Measurements from ENCODE around the gene AREL1. TPM values are rescaled to one million over a fixed set of nuclear protein-coding genes. Genes with fewer than 3 reads are reported as not detected.

Gene AREL1
- total and polyA plus RNA-seq, 2 of the 8 experiments (the other 6 are each of a cell fraction or from before 2014, with no cell fraction given) = 31.4 to 49.1 TPM

DNA sequence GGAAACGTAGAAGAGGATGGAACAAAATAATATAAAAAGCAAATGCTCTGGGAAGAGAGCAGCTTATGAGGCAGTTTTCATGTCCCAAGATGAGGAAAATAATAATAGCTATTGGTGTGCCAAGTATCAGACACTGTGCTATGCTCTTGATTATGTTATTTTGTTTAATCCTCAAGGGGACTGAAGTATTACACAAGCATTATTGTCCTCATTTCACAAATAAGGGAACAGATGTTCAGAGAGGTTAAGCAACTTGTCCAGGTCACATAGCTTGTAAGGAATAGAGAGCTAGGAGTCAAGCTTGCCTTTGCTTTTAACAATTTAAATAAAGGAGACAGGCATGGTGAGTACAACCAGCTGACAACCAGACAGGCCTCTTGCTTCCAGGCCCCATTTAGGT lies 73.9 kb downstream of the AREL1 start:
- no peak overlapping the region for H2BK5ac ChIP-seq (ENCODE audit: low read depth, low read length)
- no peaks in the 10 kb centered on the region for H3K79me1 ChIP-seq (ENCODE audit: low read depth, low read length)
- DNase-seq (ENCODE audit: low read depth in 1 of 2, low spot score in 2 of 2) (no peak), FAIRE-seq (no peak)
- ChIA-PET CTCF (ENCODE audit: partially characterized antibody) (interaction anchor here (0.6 to 8.5 kb wide), 10 partner anchors 9 to 537 kb away, joined by 3 to 82 read pairs (median 4); partner anchors contain the start of gene LTBP2), POLR2A (ENCODE audit: partially characterized antibody) (interaction anchor here (4.4 kb wide), 1 partner anchor 11 kb away, joined by 26 read pairs; no protein-coding TSS in a partner anchor)
- H4K8ac ChIP-seq (ENCODE audit: extremely low read depth, insufficient read depth, low read length) = no peak overlapping the region
- no peak overlapping the region for H3K4me2 ChIP-seq (ENCODE audit: insufficient read depth in 1 of 2, low read depth in 2 of 2, low read length in 2 of 2)
- no peak overlapping the region for H2AFZ ChIP-seq (ENCODE audit: low read length)
- no peak for TF ChIP-seq CBX5 (IDR thresholded peaks at IDR 0.05; ENCODE audit: low read depth, low read length)
- no peak for TF ChIP-seq TAF7 (optimal IDR thresholded peaks at IDR 0.05; ENCODE audit: borderline replicate concordance, low read depth, low read length)
- no peak for TF ChIP-seq SRF (IDR thresholded peaks at IDR 0.05; ENCODE audit: low read depth, low read length)
- TF ChIP-seq RFX5 (IDR thresholded peaks at IDR 0.05; ENCODE audit: borderline replicate concordance, low read depth, low read length) = no peak
- H3K9me3 ChIP-seq (ENCODE audit: insufficient read depth in 2 of 2, low read depth in 1 of 2, low read length in 1 of 2) = no peaks in the 10 kb centered on the region
- no peaks in the 10 kb centered on the region for H3K36me3 ChIP-seq (ENCODE audit: control insufficient read depth in 2 of 4, insufficient read depth in 4 of 4, low read length in 3 of 4)
- no peaks in the 10 kb centered on the region for H3K79me2 ChIP-seq (ENCODE audit: control insufficient read depth in 1 of 2, insufficient read depth in 2 of 2, low read length in 2 of 2)
- no peak overlapping the region for H3K4ac ChIP-seq (replicated peaks; ENCODE audit: insufficient read length, low read depth, low read length)
- H3K4me1 ChIP-seq (replicated peaks in 1 of 4; ENCODE audit: control insufficient read depth in 3 of 4, insufficient read depth in 4 of 4, low read length in 3 of 4) = peaks cover 0 to 3% (median 2%) of the 10 kb centered on the region in 4 experiments; a peak in 4 of 7 replicates
- H2AK5ac ChIP-seq (ENCODE audit: low read depth, low read length) = no peak overlapping the region
- no peaks in the 10 kb centered on the region for H3K23me2 ChIP-seq (ENCODE audit: low read depth, low read length)
- H3K27me3 ChIP-seq (replicated peaks in 1 of 4; ENCODE audit: control insufficient read depth in 3 of 4, extremely low read depth in 1 of 4, insufficient read depth in 3 of 4, low read length in 3 of 4) = no peaks in the 10 kb centered on the region
- H2BK12ac ChIP-seq (ENCODE audit: low read depth, low read length) = no peak overlapping the region
- H3K14ac ChIP-seq (ENCODE audit: insufficient read length) = no peak overlapping the region
- H2BK120ac ChIP-seq (replicated peaks; ENCODE audit: low read depth, low read length) = no peak overlapping the region
- no peak overlapping the region for H3K27ac ChIP-seq (ENCODE audit: low read depth, low read length)
- H2BK15ac ChIP-seq (ENCODE audit: low read length) = no peak overlapping the region
- WGBS, 2 experiments (ENCODE audit: extremely low coverage in 1 of 2, insufficient coverage in 1 of 2, insufficient read length in 1 of 2, insufficient replicate concordance in 2 of 2, low coverage in 1 of 2, low lambda C conversion rate in 2 of 2, missing lambda C conversion rate in 1 of 2) = 87% methylated on average over 1 of the region's 1 CpG; no CpG with 5 or more reads in 1 of the 2 experiments
- H3K4me3 ChIP-seq (ENCODE audit: extremely low read depth in 1 of 4, insufficient read depth in 2 of 4, low read depth in 3 of 4, low read length in 4 of 4) = no peak overlapping the region
- no peak overlapping the region for H2BK20ac ChIP-seq (ENCODE audit: low read length)
- no peak overlapping the region for H4K91ac ChIP-seq (replicated peaks; ENCODE audit: insufficient read length, low read length)
- H3K23ac ChIP-seq (ENCODE audit: insufficient read length) = no peak overlapping the region
- H3K18ac ChIP-seq (ENCODE audit: extremely low read depth, low read length) = no peak overlapping the region
- no peak overlapping the region for H3K56ac ChIP-seq (replicated peaks; ENCODE audit: insufficient read length, low read depth, low read length)
- no peak overlapping the region for H3K9ac ChIP-seq (replicated peaks in 1 of 4; ENCODE audit: extremely low read depth in 1 of 4, low read depth in 3 of 4, low read length in 3 of 4)
- H4K5ac ChIP-seq (ENCODE audit: insufficient read length, low read depth, low read length) = no peak overlapping the region
- H4K20me1 ChIP-seq (replicated peaks in 1 of 2; ENCODE audit: control insufficient read depth in 1 of 2, insufficient read depth in 2 of 2, low read length in 2 of 2) = no peaks in the 10 kb centered on the region
